ENCODE results near the gene ALX4. TPM values are rescaled to one million over a fixed set of nuclear protein-coding genes. Genes with fewer than 3 reads are reported as not detected.

Gene ALX4
- polyA plus RNA-seq, 1 experiment: not detected

DNA sequence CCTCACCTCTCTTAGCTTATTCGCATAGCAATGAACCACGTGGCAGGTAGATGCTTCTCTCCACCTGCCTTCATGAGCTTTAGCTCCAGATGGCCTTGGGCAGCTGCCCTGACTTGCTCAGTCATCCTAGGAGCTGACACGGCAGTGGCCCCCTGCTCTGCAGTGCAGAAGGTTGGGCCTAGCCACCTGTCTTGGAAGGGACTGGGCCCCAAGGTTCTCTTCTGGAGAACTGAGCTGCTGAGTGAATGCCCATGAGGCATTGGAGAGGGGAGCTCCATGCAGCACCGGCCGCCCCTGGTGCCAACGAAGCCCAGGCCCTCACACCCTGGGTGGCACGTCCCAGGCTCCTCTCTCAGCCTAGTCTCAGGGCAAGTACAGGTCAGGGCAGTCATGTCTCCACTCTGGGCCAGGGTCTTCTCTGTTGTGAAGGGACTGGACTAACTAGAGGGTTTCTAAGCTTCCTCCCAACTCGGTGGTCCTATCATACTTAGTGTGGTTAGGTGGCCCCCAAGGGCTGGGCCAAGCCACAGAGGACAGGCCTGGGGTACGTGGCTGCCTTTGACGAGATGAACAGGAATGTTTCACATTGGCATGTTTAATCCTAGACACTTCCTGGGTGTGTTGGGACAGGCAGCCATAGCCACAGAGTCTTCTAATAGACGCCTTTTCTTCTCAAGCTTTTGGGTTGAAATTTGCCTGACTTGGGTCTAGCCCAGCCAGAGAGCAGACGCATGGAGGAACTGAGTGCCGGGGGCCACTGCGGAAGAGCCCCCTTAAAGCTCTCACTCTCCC is 47.9 kb downstream of the ALX4 start:
- POLR2A ChIA-PET: no interaction called here
- Histone ChIP-seq H3K27me3 (ENCODE audit: control insufficient read depth, insufficient read depth, low read length) (no peaks in the 10 kb centered on the region), H3K27ac (ENCODE audit: low read depth, low read length) (no peak overlapping the region), H3K9me3 (ENCODE audit: control insufficient read depth, insufficient read depth, low read length) (no peaks in the 10 kb centered on the region; the same call in 1 of the 2 replicates), H3K4me3 (ENCODE audit: low read depth, low read length) (no peak overlapping the region)
- CTCF ChIA-PET: interaction anchor here (0.6 to 1.4 kb wide), 3 partner anchors 24 to 128 kb away, joined by 3 to 4 read pairs (median 3); no protein-coding TSS in a partner anchor
- DNase-seq (ENCODE audit: low read depth, low spot score): no peak
- TF ChIP-seq, protein P1, sequence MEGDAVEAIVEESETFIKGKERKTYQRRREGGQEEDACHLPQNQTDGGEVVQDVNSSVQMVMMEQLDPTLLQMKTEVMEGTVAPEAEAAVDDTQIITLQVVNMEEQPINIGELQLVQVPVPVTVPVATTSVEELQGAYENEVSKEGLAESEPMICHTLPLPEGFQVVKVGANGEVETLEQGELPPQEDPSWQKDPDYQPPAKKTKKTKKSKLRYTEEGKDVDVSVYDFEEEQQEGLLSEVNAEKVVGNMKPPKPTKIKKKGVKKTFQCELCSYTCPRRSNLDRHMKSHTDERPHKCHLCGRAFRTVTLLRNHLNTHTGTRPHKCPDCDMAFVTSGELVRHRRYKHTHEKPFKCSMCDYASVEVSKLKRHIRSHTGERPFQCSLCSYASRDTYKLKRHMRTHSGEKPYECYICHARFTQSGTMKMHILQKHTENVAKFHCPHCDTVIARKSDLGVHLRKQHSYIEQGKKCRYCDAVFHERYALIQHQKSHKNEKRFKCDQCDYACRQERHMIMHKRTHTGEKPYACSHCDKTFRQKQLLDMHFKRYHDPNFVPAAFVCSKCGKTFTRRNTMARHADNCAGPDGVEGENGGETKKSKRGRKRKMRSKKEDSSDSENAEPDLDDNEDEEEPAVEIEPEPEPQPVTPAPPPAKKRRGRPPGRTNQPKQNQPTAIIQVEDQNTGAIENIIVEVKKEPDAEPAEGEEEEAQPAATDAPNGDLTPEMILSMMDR (IDR thresholded peaks at IDR 0.05; ENCODE audit: low read depth, low read length): no peak

DNA sequence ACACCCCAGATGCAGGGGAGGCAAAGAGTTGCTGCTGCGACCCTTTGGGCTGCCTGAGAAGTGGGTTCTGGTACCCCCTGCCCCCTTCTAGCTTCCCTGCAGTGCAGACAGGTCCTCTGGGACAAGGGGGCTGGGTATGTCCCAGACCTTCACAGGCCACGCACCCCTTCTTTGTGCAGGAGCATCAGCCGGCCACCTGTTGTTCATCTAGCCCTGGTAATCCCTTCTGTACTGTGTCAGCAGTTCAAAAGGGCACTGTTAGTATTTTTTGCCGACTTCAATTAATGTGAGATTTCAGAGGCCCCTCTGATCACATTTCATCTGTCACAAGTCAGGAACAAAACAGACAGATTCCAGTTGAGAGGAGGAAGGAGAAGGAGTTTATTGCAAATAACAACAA is 49.9 kb downstream of the ALX4 start:
- H3K27ac ChIP-seq (ENCODE audit: low read depth, low read length): no peak overlapping the region
- no peak for DNase-seq (ENCODE audit: low read depth, low spot score)
- H3K4me3 ChIP-seq (ENCODE audit: low read depth, low read length): no peak overlapping the region
- ChIA-PET CTCF (no interaction called here), POLR2A (no interaction called here)
- no peaks in the 10 kb centered on the region for H3K27me3 ChIP-seq (ENCODE audit: control insufficient read depth, insufficient read depth, low read length)
- H3K9me3 ChIP-seq (ENCODE audit: control insufficient read depth, insufficient read depth, low read length): no peaks in the 10 kb centered on the region; the same call in 1 of the 2 replicates
- TF ChIP-seq, protein P1 (IDR thresholded peaks at IDR 0.05; ENCODE audit: low read depth, low read length): no peak

DNA sequence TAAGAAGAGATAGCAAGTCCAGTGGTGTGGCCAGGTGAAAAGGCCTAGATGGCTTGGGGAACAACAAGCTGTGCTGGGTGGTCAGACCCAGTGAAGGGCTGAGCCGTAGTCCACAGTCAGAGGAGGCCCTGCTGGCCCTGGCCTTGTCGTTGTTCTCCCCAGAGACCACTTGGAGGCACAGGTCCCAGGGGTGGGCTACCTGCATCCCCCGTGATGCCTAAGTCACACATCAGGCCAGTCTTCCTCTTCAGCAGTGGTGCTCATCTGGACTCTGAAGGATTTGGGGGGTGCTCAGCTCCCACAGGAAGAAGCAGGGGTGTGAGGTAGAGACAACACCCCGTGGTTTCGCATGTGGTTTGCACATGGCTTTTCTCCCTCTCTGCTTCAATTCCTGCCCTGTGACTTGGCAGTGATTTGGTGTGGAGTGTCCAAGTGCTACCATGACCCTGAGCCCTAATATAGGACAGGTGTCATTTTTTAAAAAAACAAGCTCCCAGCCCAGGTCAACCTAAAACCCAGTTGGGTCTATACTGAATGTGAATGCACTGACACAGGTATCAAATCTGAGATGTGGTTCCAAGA is 51.0 kb downstream of the ALX4 start:
- TF ChIP-seq, protein P1 (IDR thresholded peaks at IDR 0.05; ENCODE audit: low read depth, low read length): no peak
- no peak overlapping the region for H3K27ac ChIP-seq (ENCODE audit: low read depth, low read length)
- no peaks in the 10 kb centered on the region; the same call in 1 of the 2 replicates for H3K9me3 ChIP-seq (ENCODE audit: control insufficient read depth, insufficient read depth, low read length)
- H3K4me3 ChIP-seq (ENCODE audit: low read depth, low read length): no peak overlapping the region
- H3K27me3 ChIP-seq (ENCODE audit: control insufficient read depth, insufficient read depth, low read length): no peaks in the 10 kb centered on the region
- no peak for DNase-seq (ENCODE audit: low read depth, low spot score)
- POLR2A ChIA-PET: no interaction called here
- CTCF ChIA-PET: no interaction called here

DNA sequence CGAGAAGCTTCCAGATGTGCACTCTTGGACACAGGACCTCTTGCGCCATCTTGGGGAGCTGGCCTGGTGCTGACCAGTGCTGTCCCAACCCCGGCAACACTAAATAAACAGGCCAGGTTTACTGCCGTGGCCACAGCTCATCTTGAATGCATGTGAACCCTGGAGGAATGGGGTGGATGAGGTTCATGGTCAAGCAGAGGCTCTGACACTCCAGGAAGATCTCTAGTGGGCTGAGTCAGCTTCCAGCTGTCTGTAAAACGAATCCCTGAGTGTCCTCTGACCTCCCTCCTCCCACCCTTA is 51.8 kb downstream of the ALX4 start:
- CTCF ChIA-PET: interaction anchor here (0.8 kb wide), 1 partner anchor 125 kb away, joined by 4 read pairs; no protein-coding TSS in a partner anchor
- DNase-seq (ENCODE audit: low read depth, low spot score): no peak

More for the DNA sequence above, 51.8 kb downstream of the ALX4 start:
- Histone ChIP-seq H3K27ac (ENCODE audit: low read depth, low read length) (no peak overlapping the region), H3K27me3 (ENCODE audit: control insufficient read depth, insufficient read depth, low read length) (no peaks in the 10 kb centered on the region), H3K9me3 (ENCODE audit: control insufficient read depth, insufficient read depth, low read length) (no peaks in the 10 kb centered on the region; the same call in 1 of the 2 replicates), H3K4me3 (ENCODE audit: low read depth, low read length) (no peak overlapping the region)
- TF ChIP-seq, protein P1 (IDR thresholded peaks at IDR 0.05; ENCODE audit: low read depth, low read length): no peak
- POLR2A ChIA-PET: interaction anchor here (0.6 kb wide), 1 partner anchor 14 kb away, joined by 11 read pairs; no protein-coding TSS in a partner anchor
